ENCODE results near the gene NDEL1.

The NDEL1 gene

DNA sequence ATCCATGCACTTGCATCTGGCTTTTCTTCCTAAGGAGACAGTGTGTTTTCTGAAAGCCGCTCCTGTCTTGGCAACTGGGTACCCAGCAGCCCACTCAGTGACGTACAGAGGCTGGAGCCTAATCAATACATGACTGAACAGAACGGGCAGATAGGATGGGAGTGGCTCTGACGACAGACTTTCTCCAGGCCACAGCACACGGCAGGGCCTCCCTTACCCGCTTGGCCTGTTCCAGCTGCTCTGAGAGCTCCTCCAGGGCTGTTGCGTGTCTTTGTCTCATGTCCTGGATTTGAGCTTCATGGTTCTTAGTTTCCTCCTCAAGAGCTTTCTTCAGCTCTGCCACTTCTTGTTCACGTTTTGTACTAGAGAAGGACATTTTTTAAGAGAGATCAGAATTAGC, 64.9 kb downstream of the NDEL1 start:
- DNase-seq (ENCODE audit: extremely low read depth in 1 of 2, low read depth in 1 of 2), result no peak

DNA sequence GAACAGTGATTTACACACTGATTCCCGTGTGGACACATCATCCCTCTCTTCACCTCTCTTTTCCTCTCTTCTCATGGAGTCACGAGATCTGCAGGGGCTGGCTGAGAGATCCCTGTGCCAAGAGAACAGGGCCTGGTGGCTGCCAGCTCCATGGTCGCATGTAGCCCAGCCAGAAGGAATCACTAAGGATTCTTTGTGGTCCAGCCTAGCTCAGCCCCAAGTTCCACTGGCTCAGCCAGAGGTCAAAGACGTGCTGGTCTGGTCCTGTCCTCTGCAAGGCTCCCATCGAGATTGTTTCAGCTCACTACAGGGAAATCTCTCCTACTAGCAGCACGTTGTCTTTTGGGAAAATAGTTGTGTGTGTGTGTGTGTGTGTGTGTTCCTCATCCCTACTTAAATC, 66.4 kb downstream of the NDEL1 start:
- no peak for DNase-seq (ENCODE audit: extremely low read depth in 1 of 2, low read depth in 1 of 2)

DNA sequence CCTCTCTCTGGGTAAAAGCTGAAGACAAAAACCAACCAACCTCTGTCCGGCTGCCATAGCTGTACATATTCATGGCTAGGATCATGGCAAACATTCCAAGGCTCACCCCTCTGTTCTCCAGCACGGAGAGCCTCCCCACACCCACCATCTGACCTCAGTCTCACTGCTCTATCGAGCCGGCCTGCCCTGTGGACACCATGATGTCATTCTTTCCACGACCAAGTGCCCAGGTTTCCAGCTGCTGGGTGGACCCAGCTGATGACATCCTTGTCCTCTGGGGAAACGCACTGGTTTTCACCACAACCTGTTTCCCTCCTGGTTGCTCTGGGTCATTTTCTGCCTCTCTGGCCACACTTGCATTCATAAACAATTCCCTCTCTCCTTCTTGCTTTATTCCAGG, 67.7 kb downstream of the NDEL1 start:
- no peak for DNase-seq (ENCODE audit: extremely low read depth in 1 of 2, low read depth in 1 of 2)

DNA sequence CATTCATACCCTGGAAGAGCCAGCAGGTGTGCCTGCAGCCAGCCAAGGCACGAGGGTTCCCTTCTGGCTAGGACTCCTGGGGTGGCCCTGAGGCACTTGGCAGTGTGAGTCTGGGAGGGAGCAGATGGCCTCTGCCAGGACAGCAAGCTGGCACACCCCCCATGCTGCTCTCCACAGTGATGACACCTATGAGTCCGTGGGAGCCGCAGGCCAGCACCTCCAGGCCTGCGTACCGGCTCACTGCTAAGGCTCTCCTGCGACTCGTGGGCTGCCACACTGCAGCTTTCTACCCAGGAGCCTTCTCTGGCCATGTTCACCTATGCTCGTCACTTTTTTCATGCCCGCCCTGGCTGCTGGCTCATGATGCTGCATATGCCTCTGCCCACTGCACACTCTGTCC, 68.1 kb downstream of the NDEL1 start:
- no peak for DNase-seq (ENCODE audit: extremely low read depth in 1 of 2, low read depth in 1 of 2)

DNA sequence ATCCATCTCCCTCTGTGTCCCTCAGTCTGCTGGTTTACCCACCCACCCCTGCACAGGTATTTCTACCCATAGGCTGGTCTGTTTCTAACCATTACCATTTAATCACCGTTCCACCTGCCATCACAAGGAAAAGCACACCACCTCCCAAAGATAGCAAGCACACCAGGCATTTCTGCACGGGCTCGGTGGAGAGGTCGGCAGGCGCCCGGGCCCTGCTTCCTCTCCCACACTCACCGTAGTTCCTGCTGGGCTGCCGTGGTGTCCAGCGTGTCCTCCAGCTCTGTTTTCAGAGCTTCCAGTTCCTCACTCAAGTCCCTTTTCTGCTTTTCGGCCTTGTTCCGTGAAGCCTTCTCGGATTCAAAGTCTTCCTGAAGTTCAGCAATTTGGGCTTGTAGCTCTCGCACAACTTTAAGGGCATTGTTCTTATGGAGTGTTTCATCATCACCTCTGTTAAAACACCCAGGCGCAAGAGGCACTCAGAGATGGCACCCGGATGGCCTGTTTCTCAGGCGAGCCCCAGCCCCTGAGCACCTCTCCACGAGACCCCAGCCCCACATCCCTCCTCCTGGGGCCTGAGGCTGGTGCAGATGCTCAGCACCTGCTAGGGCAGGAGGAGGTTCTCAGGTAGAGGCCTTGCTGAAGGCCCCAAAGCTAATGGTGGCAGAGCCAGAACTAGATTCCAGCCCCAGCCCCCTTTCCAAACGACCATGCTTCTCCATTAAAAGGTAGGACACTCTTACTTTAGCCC, 69.0 kb downstream of the NDEL1 start:
- no peak for DNase-seq (ENCODE audit: extremely low read depth in 1 of 2, low read depth in 1 of 2)

DNA sequence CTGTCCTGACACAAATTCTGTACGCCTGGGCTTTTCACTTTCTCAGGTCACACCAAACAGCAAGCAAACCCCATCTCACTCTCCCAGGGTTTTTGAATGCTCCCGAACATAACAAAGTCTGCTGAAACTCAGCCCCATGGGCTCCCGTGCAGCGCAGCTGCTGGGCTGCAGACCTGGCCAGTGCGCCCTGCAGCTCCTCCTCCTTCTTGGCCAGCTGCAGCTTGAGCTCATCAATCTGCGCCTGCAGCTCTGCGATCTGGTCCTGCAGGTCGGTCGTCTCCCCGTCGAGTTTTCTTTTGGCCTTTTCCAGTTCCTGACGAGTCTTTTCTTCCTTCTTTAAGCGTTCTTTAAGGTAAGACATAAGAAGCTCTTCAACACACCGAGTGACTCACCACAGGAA, 70.5 kb downstream of the NDEL1 start:
- no peak for DNase-seq (ENCODE audit: extremely low read depth in 1 of 2, low read depth in 1 of 2)

DNA sequence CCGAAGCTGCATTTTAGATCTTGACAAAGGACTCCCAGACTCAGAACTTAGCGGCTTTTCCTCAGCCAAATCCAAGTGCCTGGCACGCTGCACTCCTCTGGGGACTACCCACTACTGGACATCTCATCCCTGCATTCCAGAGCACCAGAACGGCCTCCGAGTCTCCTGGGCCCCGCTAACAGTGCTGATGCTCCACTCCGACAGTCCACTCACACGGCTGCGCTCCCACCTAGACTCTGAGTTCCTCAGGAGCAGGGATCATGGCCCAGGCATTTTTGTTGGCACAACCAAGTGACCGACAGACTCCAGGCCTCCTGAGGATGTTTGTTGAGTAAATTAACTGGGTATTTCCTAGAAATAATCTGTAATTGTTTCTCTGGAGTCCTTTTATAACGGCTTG, 79.1 kb downstream of the NDEL1 start:
- no peak for DNase-seq (ENCODE audit: extremely low read depth in 1 of 2, low read depth in 1 of 2)

Data from stimulated activated CD8-positive, alpha-beta memory T cell treated with anti-CD3 and anti-CD28 coated beads, Interleukin-7, amount 100 ng/mL, for 48 hours (primary cell).